ENCODE data around the gene DOK5.

DNA sequence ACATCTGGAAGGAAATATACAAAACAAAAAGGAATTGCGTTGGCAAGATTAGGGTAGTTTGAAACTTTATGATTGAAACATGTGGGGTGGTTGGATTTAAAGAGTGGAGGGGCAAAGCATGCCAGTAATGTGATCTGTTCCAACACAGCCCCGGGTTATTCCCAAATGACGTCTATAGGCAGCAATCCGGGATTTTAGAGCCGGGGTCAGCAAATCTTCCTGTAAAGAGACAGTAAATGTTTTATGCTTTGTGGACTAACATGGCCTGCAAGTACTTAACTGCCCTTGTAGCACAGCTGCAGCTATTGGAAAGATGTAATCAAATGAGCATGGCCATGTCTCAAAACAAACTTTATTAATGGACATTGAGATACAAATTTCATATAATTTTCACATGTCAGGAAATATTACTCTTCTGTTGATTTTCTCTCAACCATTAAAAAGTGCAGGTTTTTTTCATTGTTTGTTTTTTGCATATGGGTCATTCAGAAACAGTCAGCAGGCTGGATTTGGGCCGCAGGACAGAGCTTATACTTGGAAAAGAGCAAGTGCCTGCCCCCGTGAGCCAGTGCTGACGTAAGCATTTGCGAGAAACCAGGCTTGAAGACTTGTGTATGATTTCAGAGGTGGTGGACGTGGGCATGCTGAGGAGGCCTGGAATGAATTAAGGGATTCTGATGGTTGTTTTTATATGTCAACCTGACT is 136.5 kb downstream of the DOK5 start:
- TF ChIP-seq, protein P1, sequence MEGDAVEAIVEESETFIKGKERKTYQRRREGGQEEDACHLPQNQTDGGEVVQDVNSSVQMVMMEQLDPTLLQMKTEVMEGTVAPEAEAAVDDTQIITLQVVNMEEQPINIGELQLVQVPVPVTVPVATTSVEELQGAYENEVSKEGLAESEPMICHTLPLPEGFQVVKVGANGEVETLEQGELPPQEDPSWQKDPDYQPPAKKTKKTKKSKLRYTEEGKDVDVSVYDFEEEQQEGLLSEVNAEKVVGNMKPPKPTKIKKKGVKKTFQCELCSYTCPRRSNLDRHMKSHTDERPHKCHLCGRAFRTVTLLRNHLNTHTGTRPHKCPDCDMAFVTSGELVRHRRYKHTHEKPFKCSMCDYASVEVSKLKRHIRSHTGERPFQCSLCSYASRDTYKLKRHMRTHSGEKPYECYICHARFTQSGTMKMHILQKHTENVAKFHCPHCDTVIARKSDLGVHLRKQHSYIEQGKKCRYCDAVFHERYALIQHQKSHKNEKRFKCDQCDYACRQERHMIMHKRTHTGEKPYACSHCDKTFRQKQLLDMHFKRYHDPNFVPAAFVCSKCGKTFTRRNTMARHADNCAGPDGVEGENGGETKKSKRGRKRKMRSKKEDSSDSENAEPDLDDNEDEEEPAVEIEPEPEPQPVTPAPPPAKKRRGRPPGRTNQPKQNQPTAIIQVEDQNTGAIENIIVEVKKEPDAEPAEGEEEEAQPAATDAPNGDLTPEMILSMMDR (IDR thresholded peaks at IDR 0.05), result no peak
- no peak for TF ChIP-seq ZFX (IDR thresholded peaks at IDR 0.05; ENCODE audit: borderline replicate concordance)

All from 22Rv1 (cell line).